Measurements from ENCODE around the gene GSDME.

The GSDME gene

GRCh38 chr7:24713039-24713793, 44.0 kb downstream of the GSDME start:
- ChIA-PET POLR2A (no interaction called here), CTCF (interaction anchor here (0.6 kb wide), 1 partner anchor 774 kb away, joined by 3 read pairs; no protein-coding TSS in a partner anchor)
- H3K4me1 ChIP-seq (ENCODE audit: control insufficient read depth, insufficient read depth, low read length) = no peaks in the 10 kb centered on the region
- no peak overlapping the region for H3K27ac ChIP-seq (ENCODE audit: extremely low read depth, low read depth, low read length)
- H3K4me3 ChIP-seq (ENCODE audit: low read depth, low read length) = no peak overlapping the region
- TF ChIP-seq ZNF114 (tag by site-specific recombination; IDR thresholded peaks at IDR 0.05) = no peak
- no peak for TF ChIP-seq KLF9 (tag by site-specific recombination; IDR thresholded peaks at IDR 0.05; ENCODE audit: low read depth)
- TF ChIP-seq ZNF280C (tag by site-specific recombination; IDR thresholded peaks at IDR 0.05) = no peak
- TF ChIP-seq ZSCAN4 (tag by site-specific recombination; IDR thresholded peaks at IDR 0.05) = no peak
- no peak for TF ChIP-seq BCL11B (tag by site-specific recombination; IDR thresholded peaks at IDR 0.05; ENCODE audit: low read depth)
- no peaks in the 10 kb centered on the region for H3K9me3 ChIP-seq (ENCODE audit: control insufficient read depth, insufficient read depth, low read depth, low read length)
- H3K36me3 ChIP-seq (ENCODE audit: control insufficient read depth in 2 of 2, insufficient read depth in 1 of 2, low read length in 2 of 2) = peaks cover 0 to 3% of the 10 kb centered on the region in 2 experiments; a peak in 1 of 3 replicates

- no peaks in the 10 kb centered on the region for H3K36me3 ChIP-seq (ENCODE audit: control insufficient read depth in 2 of 2, insufficient read depth in 1 of 2, low read length in 2 of 2)
- CTCF ChIA-PET = interaction anchor here (0.6 to 1.2 kb wide), 2 partner anchors 43 to 54 kb away, joined by 3 read pairs; no protein-coding TSS in a partner anchor
- H3K4me3 ChIP-seq (ENCODE audit: low read depth, low read length) = no peak overlapping the region
- H3K27ac ChIP-seq (ENCODE audit: extremely low read depth, low read depth, low read length) = no peak overlapping the region
- H3K4me1 ChIP-seq (ENCODE audit: control insufficient read depth, insufficient read depth, low read length) = no peaks in the 10 kb centered on the region
- POLR2A ChIA-PET = interaction anchor here (0.6 kb wide), 1 partner anchor 10 kb away, joined by 3 read pairs; no protein-coding TSS in a partner anchor
- TF ChIP-seq ZNF426 (tag by site-specific recombination; IDR thresholded peaks at IDR 0.05) (no peak), ZNF843 (tag by site-specific recombination; IDR thresholded peaks at IDR 0.05) (no peak), ZFP41 (tag by site-specific recombination; IDR thresholded peaks at IDR 0.05; ENCODE audit: borderline replicate concordance) (no peak), ZNF280D (tag by site-specific recombination; IDR thresholded peaks at IDR 0.05) (no peak), HOXC10 (CRISPR knock-in tag; IDR thresholded peaks at IDR 0.05) (no peak), ZNF157 (tag by site-specific recombination; IDR thresholded peaks at IDR 0.05) (no peak), ZNF449 (tag by site-specific recombination; IDR thresholded peaks at IDR 0.05) (no peak), ZNF354C (tag by site-specific recombination; IDR thresholded peaks at IDR 0.05; ENCODE audit: borderline replicate concordance, low read depth) (no peak), ZNF549 (tag by site-specific recombination; IDR thresholded peaks at IDR 0.05) (no peak)
- no peaks in the 10 kb centered on the region for H3K9me3 ChIP-seq (ENCODE audit: control insufficient read depth, insufficient read depth, low read depth, low read length)
These were observed 47.5 kb downstream of the GSDME start for GRCh38 chr7:24709585-24710360.

Measured in HEK293 (cell line).